ENCODE measurements around the gene TMEM51. TPM values are rescaled to one million over a fixed set of nuclear protein-coding genes. Genes with fewer than 3 reads are reported as not detected.
A peak's percentile ranks its signal among the peaks of the same experiment; 100 is the strongest.

TMEM51 gene
- total and polyA plus RNA-seq, 9 of the 15 experiments (the other 6 are each of a cell fraction or from before 2014, with no cell fraction given) = 0.06 to 1.4 (median 0.58) TPM

DNA sequence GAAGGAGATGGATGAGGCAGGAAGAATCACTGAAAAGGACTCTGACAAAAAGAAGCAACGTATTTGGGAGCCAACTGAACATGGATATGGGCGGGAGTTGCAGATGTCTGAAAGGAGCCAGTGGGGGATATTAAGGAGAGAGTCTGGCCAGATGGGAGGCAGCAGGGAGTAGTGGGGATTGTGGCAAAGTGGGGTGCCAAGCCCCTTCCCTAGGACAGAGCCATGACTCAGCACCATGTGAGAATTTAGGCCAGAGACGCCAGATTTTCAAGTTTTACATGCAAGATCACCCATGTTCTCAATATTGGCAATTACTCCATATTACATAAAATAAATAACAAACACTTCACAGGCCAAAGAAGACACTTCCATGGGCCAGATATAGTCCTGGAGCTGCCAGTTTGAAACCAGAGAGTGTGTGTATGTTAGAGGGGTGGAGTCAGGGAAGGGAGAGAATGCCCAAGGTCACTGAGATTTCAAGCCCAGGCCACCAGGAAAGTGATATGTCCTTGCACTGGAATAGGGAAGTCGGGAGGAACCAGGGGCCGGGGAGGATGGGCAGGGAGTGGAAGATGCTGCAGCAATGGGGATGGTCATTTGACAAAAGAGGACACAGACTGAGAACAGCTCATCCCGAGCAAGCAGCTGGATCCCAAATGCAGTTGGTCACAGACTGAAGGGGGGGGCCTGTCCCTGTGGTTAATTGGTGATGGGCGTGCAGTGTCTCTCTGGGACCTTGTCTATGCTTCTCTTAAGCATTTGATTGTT lies 23.5 kb downstream of the TMEM51 start:
- DNase-seq (ENCODE audit: extremely low read depth in 1 of 4, low spot score in 3 of 4) = no peak
- H3K9ac ChIP-seq (ENCODE audit: insufficient read depth in 1 of 2, low read depth in 2 of 2, low read length in 2 of 2) = no peak overlapping the region
- no peak for FAIRE-seq
- POLR2A ChIA-PET = no interaction called here
- no peak overlapping the region for H3K4me2 ChIP-seq (ENCODE audit: insufficient read depth, low read length)
- no peaks in the 10 kb centered on the region for H3K9me1 ChIP-seq (ENCODE audit: control insufficient read depth, insufficient read depth, low read length)
- H4K20me1 ChIP-seq (replicated peaks; ENCODE audit: control insufficient read depth, insufficient read depth, low read length) = peaks cover 15% of the 10 kb centered on the region; the same call in 1 of the 2 replicates
- H2AFZ ChIP-seq (ENCODE audit: low read depth, low read length) = no peak overlapping the region
- H3K27me3 ChIP-seq (ENCODE audit: control insufficient read depth in 2 of 2, insufficient read depth in 2 of 2, low read length in 2 of 2) = peaks cover 29 to 55% of the 10 kb centered on the region in 2 experiments
- TF ChIP-seq NFYB (IDR thresholded peaks at IDR 0.05; ENCODE audit: extremely low read depth, insufficient read length) = no peak
- TF ChIP-seq FOSL1 (tag; conservative IDR thresholded peaks at IDR 0.05) = 0 out of 2 replicates have a peak, but pooled peaks have one; percentile 1
- TF ChIP-seq NELFE (IDR thresholded peaks at IDR 0.05; ENCODE audit: insufficient read depth, insufficient read length) = no peak
- no peak for TF ChIP-seq HDGF (IDR thresholded peaks at IDR 0.05)
- peak; percentile 44; the same call in 1 of the 2 replicates for TF ChIP-seq SPI1 (IDR thresholded peaks at IDR 0.05; ENCODE audit: borderline replicate concordance, low read depth, low read length)
- TF ChIP-seq ARID2 (IDR thresholded peaks at IDR 0.05) = no peak
- TF ChIP-seq RBBP5 (IDR thresholded peaks at IDR 0.05; ENCODE audit: borderline replicate concordance, insufficient read depth, low read length, poor library complexity, severe bottlenecking) = no peak
- no peak for TF ChIP-seq KDM2B (CRISPR knock-in tag; IDR thresholded peaks at IDR 0.05)
- no peak for TF ChIP-seq PTTG1 (tag; IDR thresholded peaks at IDR 0.05; ENCODE audit: low read depth)
- TF ChIP-seq SMAD4 (CRISPR knock-in tag; conservative IDR thresholded peaks at IDR 0.05) = no peak
- 0 out of 2 replicates have a peak, but pooled peaks have one; percentile 27 for TF ChIP-seq NFE2L1 (tag; IDR thresholded peaks at IDR 0.05; ENCODE audit: borderline replicate concordance, low read depth)
- no peak for TF ChIP-seq RBM17 (IDR thresholded peaks at IDR 0.05; ENCODE audit: borderline replicate concordance, low read depth, low read length)
- no peak overlapping the region for H3K27ac ChIP-seq (ENCODE audit: extremely low read depth, low read depth, low read length)
- no peaks in the 10 kb centered on the region for H3K9me3 ChIP-seq (replicated peaks; ENCODE audit: control insufficient read depth, insufficient read depth, low read depth, low read length)
- no peak overlapping the region for H3K4me3 ChIP-seq
- ATAC-seq = no peak
- WGBS (ENCODE audit: insufficient coverage, low coverage, missing lambda C conversion rate) = 8% methylated on average over 7 of the region's 7 CpGs
- CTCF ChIA-PET (ENCODE audit: low intra/inter-chr PET ratio) = no interaction called here
- BruUV-seq (replicated peaks) = no TSS peak
- H3K4me1 ChIP-seq (replicated peaks in 1 of 2; ENCODE audit: control insufficient read depth in 2 of 2, insufficient read depth in 2 of 2, low read length in 2 of 2) = peaks cover 8 to 9% of the 10 kb centered on the region in 2 experiments; a peak in 3 of 5 replicates
- H3K79me2 ChIP-seq (ENCODE audit: control insufficient read depth, insufficient read depth, low read length) = no peaks in the 10 kb centered on the region
- in situ Hi-C loops (cut with MboI) = no loop called here
- intact Hi-C loops (cut with micrococcal nuclease) = no loop called here
- no peaks in the 10 kb centered on the region for H3K36me3 ChIP-seq (ENCODE audit: control insufficient read depth, insufficient read depth, low read length)
